CD4-positive, alpha-beta T cell treated with Interleukin-17A for 1 hour (primary cell): ENCODE results near the gene ITM2B.
"Not testable (repeated sequence)": the region's sequence is repeated elsewhere in the genome, so short reads cannot be mapped to it uniquely, and the experiment has no call there.

Experiments
- DNase-seq: peaks from one replicate; pipeline ENCODE4 v3.0.0-alpha.2; 2020

Gene ITM2B

DNA sequence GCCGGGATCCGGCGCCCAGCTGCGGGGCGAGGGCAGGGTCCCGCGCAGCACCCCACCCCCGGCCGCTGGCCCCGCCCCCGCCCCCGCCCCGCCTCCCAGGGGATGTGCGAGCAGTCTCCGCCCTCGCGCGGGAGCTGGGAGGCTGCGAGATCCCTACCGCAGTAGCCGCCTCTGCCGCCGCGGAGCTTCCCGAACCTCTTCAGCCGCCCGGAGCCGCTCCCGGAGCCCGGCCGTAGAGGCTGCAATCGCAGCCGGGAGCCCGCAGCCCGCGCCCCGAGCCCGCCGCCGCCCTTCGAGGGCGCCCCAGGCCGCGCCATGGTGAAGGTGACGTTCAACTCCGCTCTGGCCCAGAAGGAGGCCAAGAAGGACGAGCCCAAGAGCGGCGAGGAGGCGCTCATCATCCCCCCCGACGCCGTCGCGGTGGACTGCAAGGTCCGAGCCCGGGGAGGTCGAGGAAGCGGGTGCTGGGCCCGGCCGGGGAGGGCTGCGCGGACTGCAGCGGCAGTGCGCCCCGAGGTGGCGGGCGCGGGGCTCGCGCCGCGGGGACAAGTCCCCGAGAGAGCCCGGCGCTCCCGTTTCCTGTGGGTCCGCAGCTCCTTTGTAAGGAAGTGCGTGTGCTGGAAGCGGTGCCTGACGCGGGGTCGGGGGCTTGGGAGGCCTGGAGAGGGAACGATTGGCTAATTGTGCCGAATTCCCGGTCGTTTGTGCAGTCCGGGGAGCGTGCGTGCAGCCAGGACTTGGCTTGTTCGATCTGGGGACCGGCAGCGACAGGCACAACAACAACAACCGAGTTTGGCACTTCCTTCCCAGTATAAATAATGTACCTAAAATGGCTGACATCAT, at the start of gene ITM2B:
ITM2B (plus strand) TSS at position 161 of the 843 bp plus-strand sequence; CDS start at position 316, 155 bp downstream.
- peak; percentile 75 for DNase-seq

- no peak for DNase-seq
Observed at GRCh38 chr13:48184260-48184659, 48.7 kb upstream of the ITM2B start.

GRCh38 chr13:48185018-48185417, 48.0 kb upstream of the ITM2B start:
- no peak for DNase-seq

DNA sequence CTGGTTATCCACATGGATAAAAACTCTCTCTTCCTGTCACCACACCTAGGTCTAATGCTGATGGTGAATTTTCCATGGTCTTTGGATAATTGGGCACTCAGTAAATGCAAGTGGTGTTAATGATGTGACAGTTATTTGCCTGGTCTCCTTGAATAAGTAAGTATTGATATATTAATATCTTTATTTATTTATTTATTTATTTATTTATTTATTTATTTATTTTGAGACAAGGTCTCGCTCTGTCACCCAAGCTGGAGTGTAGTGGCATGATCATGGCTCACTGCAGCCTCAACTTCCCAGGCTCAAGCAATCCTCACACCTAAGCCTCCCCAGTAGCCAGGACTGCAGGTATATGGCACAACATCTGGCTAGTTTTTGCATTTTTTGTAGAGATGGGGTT, 46.3 kb upstream of the ITM2B start:
- no peak for DNase-seq

DNA sequence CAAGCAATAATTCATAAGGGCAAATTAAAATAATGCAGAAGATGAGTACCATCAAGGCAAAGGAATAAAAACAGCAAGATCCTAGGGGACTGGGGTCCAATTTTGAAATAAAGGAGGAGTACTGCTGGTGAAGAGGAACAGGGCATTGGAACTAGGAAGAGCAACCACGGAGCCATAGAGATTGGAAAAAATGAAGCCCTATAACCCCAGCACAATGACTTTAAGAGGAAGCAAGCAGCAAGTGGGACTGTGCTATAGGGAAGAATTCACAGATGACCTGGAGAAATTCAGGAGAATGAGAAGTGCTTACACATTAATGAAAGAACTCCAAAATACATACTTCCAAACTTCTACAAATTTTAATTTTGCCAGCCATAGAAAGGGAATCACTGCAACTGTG, 44.9 kb upstream of the ITM2B start:
- DNase-seq, result no peak

DNA sequence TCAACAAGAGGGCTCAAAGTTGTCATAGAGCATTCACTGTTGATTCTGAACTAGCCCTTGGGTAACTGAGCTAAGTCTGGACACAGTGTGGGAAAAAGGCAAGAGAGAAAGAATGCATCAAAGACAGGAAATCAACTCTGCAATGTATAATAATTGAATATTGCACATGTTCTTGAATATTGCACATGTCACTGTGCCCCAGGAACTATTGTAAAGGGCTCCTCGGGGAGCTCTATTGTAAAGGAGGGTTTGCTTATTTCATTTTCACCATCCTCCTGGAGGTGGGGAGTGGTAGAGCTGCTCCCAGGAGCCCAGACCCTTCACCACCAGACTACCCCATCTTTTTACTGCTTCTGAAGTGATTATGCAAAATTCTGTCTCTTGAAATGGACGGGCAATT, 44.4 kb upstream of the ITM2B start:
- no peak for DNase-seq

- no peak for DNase-seq
Observed at GRCh38 chr13:48189171-48189570, 43.8 kb upstream of the ITM2B start.

DNA sequence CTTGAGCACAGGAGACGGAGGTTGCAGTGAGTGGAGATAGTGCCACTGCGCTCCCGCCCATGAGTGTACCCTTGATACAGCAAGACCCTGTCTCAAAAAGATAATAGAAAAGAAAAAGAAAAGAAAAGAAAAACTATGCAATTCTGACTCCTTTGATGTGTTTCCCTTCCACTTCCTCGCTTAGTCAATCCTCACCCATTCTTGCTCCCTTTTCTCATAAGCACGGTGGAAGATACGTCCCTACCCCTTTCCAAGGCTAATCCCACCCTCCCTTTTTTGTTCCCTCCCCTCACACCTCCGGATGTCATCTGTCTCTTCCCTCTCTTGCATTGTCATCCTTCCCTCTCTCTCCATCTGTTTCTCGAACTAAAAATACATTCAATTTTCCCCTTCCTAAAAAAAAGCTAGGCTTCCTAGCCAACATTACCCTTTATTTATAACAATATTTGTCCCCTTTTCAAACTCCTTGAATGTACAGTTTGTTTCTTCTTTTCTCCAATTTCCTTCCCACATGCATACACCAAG, 40.5 kb upstream of the ITM2B start:
- DNase-seq, result no peak

- peak; percentile 31 for DNase-seq
Observed at GRCh38 chr13:48194379-48194754, 38.6 kb upstream of the ITM2B start.

DNA sequence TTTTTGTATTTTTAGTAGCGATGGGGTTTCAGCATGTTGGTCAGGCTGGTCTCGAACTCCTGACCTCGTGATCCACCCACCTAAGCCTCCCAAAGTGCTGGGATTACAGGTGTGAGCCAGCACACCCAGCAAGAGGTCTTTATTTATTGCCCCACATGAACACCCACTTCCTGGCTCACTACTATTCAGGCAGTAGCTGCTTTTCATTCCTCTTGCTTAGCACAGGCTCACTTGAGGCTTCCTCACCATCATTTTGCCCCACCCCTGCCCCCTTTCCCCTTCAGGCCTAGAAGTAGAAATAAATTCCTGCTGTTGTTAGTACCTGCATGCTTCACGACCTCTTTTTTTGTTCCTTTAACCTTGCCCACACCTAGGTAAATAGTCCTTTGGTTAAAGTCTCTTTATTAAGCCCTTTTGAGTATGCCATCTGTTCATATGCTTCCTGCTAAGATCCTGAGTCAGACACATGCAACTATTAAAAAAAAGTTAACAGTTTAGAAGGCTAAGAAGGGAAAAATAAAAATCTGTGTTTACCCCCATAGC, 33.5 kb upstream of the ITM2B start:
- no peak for DNase-seq

GRCh38 chr13:48201044-48201443, 32.0 kb upstream of the ITM2B start:
- no peak for DNase-seq

DNA sequence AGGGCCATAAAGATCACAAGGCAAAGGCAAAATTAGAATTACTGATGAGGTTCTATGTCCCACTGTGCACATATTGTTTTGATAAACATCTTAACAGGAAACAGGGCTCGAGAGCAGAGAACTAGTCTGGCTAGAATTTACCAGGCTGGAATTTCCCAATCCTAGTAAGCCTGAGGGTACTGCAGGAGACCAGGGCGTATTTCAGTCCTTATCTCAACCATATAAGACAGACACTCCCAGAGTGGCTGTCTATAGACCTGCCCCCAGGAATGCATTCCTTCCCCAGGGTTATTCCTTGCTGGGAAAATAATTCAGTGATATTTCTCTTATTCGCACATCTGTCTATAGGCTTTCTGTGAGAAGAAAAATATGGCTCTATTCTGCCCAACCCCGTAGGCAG, 25.8 kb upstream of the ITM2B start:
- not testable (repeated sequence) for DNase-seq

- no peak for DNase-seq
Observed at GRCh38 chr13:48210178-48210577, 22.8 kb upstream of the ITM2B start.

DNA sequence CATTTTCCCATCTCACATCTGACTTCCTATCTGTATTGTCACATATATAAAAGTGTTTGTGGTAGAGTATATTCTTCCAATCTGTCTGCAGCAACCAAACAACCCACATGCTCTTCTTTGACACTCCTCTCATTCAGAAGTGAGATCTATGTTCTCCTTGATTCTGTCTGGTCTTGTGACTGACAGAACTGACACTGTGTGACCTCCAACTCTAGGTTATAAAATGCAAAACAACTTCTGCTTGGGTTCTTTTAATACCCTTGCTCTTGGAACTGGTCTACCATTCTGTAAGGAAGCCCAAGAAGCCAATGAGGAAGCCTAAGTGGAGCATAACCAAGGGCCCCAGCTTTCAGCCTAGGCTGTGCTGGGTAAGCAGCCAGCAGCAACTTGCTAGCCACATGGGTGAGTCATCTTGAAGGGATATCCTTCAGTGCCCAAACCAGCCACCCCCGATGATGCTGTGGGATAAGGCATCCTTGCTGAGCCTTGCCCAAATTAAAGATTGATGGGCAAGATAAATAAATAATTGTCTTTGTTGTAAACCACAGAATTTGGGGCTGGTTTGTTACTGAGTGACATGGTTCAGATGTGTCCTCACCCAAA, 18.4 kb upstream of the ITM2B start:
- DNase-seq, result peak; percentile 37

DNA sequence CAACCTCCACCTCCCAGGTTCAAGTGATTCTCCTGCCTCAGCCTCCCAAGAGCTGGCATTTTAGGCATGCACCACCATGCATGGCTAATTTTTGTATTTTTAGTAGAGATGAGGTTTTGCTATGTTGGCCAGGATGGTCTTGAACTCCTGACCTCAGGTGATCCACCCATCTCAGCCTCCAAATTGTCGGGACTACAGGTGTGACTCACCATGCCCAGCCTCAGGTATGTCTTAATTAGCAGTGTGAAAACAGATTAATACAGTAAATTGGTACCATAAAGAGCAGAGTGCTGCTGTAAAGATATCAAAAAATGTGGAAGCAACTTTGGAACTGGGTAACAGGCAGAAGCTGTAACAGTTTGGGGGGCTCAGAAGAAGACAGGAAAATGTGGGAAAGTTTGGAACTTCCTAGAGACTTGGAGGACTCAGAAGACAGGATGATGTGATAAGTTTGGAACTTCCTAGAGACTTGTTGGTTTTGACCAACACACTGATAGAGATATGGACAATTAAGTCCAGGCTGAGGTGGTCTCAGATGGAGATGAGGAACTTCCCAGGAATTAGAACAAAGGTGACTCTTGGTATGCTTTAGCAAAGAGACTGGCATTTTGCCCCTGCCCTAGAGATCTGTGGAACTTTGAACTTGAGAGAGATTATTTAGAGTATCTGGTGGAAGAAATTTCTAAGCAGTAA, 17.3 kb upstream of the ITM2B start:
- not testable (repeated sequence) for DNase-seq

DNA sequence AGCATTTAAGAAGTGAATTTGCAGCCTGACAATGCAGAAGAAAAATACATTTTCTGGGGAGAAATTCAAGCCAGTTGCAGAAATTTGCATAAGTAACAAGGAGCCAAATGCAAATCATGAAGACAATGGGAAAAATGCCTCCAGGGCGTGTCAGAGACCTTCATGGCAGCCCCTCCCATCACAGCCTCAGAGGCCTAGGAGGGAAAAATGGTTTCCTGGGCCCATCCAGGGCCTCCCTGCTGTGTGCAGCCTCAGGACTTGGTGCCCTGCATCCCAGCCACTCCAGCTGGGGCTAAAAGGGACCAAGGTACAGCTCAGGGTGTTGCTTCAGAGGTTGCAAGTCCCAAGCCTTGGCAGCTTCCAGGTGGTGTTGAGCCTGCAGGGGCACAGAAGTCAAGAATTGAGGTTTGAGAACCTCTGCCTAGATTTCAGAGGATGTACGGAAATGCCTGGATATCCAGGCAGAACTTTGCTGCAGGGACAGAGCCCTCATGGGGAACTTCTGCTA, 16.7 kb upstream of the ITM2B start:
- no peak for DNase-seq

- DNase-seq, result peak; percentile 28
Observed at GRCh38 chr13:48220592-48220980, 12.4 kb upstream of the ITM2B start.

DNA sequence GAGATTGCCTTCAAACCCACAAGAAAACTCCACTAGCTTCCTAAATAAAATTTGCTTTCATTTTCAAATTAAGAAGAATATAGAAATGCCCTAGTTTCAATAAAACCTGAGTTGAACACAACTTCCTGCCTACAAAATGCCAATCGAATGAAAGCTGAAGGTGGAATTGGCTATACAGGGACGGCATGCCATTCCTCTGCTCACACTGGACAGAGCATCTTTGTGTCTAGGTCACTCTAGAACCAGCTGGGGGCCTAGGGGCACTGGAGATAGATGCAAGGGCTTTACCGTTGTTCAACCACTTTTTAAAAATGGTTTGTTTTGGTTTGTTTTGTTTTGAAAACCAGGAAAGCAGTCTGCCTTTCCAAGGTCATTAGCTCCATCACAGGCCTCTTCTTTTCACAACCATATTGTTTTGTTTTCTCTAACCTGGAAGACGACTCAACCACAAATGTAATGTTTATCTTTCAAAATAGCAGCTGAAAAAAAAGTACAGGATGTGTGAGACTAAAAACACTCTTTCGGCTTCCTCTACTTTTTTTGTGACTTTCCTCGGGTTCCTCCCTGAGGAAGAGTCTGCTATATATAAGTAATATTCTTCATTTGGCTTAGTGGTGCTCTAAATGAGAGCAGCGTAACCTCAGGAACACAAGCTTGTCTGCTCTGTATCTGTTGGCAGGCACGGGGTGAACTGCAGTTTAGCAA, 11.9 kb upstream of the ITM2B start:
- peak; percentile 46 for DNase-seq

- no peak for DNase-seq
Observed at GRCh38 chr13:48221686-48222187, 11.3 kb upstream of the ITM2B start.

- DNase-seq, result no peak
Observed at GRCh38 chr13:48222358-48223301, 10.4 kb upstream of the ITM2B start.

GRCh38 chr13:48224701-48225100, 8.3 kb upstream of the ITM2B start:
- DNase-seq, result no peak
